Thoracic aorta (tissue), 2 donors: ENCODE measurements around the gene RGL1. TPM values are rescaled to one million over a fixed set of nuclear protein-coding genes. Genes with fewer than 3 reads are reported as not detected.

ENCODE experiments used
- ATAC-seq: fragments of 150-250 bp; one replicate; pipeline ENCODE4 v1.8.0; 2017; ENCODE audit warnings: low read depth; ENCODE audit not compliant: insufficient number of reproducible peaks, low FRiP score
- DNase-seq: peaks from one replicate; pipeline ENCODE4 v3.0.0-alpha.2; 2020; ENCODE audit warnings: low spot score
- H3K27ac ChIP-seq, 2 donors: fragments of 200-600 bp; sonication (generic); 1 replicate in 1 of 2; 2 replicates in 1 of 2; pipeline ENCODE4 v1.5.1; 2016; ENCODE audit warnings: mild to moderate bottlenecking in 2 of 2, moderate library complexity in 2 of 2
- H3K27me3 ChIP-seq: fragments of 200-600 bp; sonication (generic); replicated peaks from 2 replicates; pipeline ENCODE4 v1.6.0; 2016; ENCODE audit warnings: mild to moderate bottlenecking; ENCODE audit not compliant: insufficient read depth
- H3K36me3 ChIP-seq: fragments of 200-600 bp; sonication (generic); one replicate; pipeline ENCODE4 v1.5.1; 2016
- H3K4me1 ChIP-seq, 2 donors: fragments of 200-600 bp; sonication (generic); 1 replicate in 1 of 2; 2 replicates in 1 of 2; pipeline versions ENCODE4 v1.5.1 to v1.6.0; 2016; ENCODE audit warnings: low read depth in 2 of 2, mild to moderate bottlenecking in 1 of 2; ENCODE audit not compliant: control insufficient read depth in 1 of 2
- H3K4me3 ChIP-seq: fragments of 200-600 bp; sonication (generic); 2 replicates; pipeline ENCODE4 v1.5.1; 2016; ENCODE audit warnings: mild to moderate bottlenecking
- H3K9me3 ChIP-seq: fragments of 200-600 bp; sonication (generic); 2 replicates; pipeline ENCODE4 v1.5.1; 2016
- total RNA-seq, 2 donors: library from RNA; depleted of rRNA; stranded (reverse); fragments of >200 nt; gene quantifications; one replicate each; pipeline versions ENCODE4 v1.1.0 to v1.2.3, GENCODE V29; 2016
- TF ChIP-seq, protein P1 (sequence below): fragments of 200-600 bp; sonication (generic); IDR thresholded peaks from one replicate; pipeline ENCODE4 v1.5.1; 2019; ENCODE audit warnings: antibody characterized with exemption

Gene RGL1
- total RNA-seq = 10 to 100 TPM; 27.6 to 35.7 TPM

DNA sequence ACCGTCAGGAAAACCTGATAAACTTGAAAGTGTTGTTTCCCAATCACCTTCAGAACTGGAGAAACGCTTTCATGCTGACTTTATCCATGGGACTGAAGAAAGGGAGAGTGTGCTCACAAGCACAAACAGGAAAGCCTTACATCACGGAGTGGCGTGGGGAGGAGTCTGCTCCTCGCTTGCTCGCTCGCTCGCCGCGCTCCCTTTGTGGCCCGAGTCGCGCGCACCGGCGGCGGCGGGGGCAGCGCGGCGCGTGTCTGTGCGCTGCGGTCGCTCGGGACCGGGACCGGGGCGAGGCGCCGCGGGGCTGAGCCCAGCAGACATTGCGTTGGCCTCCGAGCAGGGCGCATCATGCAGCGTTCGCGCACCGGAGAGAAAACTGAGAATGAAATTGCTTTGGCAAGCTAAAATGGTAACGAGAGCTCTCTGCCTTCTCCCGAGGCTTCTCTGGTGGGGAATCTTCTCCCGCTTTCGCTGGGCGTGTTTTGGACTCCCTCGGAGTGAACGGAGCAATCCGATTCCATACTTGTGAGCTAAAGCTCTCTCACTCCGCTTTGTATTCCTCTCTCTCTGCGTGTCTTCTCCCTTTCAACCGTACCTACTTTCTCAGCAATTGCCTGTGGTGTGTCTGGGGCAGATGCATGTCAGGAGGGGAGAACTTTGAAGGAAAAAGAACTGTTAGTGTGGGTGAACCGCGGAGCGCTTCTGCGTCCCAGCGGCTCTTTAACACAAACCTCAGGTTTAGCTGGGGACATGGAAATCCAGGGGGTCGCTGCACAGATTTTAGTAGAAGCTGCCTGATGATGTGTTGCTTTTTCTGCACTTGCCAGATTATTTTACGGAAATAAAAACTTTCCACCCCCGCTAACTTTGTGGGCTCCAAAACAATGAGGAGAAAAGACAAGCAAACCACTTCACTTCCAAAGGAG is at the start of gene RGL1:
TSS of gene RGL1 (plus strand) at position 205 of the 926 bp plus-strand sequence. CDS start at position 383, 178 bp downstream.
- H3K36me3 ChIP-seq = no peaks in the 10 kb centered on the region
- ATAC-seq (peak; percentile 61), DNase-seq (no peak)
- H3K4me1 ChIP-seq = peaks cover 12 to 31% of the 10 kb centered on the region in 2 donors
- H3K27ac ChIP-seq = peak within 1 kb of the TSS; percentile 38 to 69
- no peaks in the 10 kb centered on the region for H3K27me3 ChIP-seq
- TF ChIP-seq, protein P1, sequence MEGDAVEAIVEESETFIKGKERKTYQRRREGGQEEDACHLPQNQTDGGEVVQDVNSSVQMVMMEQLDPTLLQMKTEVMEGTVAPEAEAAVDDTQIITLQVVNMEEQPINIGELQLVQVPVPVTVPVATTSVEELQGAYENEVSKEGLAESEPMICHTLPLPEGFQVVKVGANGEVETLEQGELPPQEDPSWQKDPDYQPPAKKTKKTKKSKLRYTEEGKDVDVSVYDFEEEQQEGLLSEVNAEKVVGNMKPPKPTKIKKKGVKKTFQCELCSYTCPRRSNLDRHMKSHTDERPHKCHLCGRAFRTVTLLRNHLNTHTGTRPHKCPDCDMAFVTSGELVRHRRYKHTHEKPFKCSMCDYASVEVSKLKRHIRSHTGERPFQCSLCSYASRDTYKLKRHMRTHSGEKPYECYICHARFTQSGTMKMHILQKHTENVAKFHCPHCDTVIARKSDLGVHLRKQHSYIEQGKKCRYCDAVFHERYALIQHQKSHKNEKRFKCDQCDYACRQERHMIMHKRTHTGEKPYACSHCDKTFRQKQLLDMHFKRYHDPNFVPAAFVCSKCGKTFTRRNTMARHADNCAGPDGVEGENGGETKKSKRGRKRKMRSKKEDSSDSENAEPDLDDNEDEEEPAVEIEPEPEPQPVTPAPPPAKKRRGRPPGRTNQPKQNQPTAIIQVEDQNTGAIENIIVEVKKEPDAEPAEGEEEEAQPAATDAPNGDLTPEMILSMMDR = no peak
- H3K4me3 ChIP-seq = peak within 1 kb of the TSS; percentile 73
- H3K9me3 ChIP-seq = no peaks in the 10 kb centered on the region

- TF ChIP-seq, protein P1 = no peak
- H3K9me3 ChIP-seq = no peaks in the 10 kb centered on the region
- DNase-seq = no peak
- H3K27me3 ChIP-seq = no peaks in the 10 kb centered on the region
- no peaks in the 10 kb centered on the region for H3K4me1 ChIP-seq
- no peaks in the 10 kb centered on the region for H3K36me3 ChIP-seq
- ATAC-seq = no peak
- no peak overlapping the region for H3K4me3 ChIP-seq
- no peak overlapping the region for H3K27ac ChIP-seq
Observed at GRCh38 chr1:183756326-183756725, 48.6 kb upstream of the RGL1 start.

DNA sequence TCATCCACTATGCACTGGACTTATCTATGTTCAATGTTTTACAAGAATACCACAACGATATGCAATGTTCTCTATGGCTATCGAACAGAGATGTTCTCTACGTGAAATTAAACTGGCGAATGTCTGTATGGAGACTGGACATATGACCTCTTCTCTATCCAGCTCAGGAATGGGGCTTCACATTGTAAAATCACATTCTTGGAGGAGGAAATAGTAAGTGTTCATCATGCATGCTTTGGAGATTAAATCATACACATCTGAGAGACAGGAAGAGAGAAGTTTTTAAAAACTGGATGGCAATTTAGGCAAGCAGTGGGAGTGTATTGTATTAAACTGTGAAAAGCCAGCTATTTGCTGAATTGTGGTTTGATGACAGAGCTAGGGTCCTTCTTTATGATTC is 47.9 kb upstream of the RGL1 start:
- H3K4me1 ChIP-seq = no peaks in the 10 kb centered on the region
- TF ChIP-seq, protein P1 = no peak
- no peak for ATAC-seq

GRCh38 chr1:183758913-183759312 is 46.0 kb upstream of the RGL1 start:
- TF ChIP-seq, protein P1 = no peak
- no peak for ATAC-seq
- no peak overlapping the region for H3K4me3 ChIP-seq

More for the DNA sequence above, 47.9 kb upstream of the RGL1 start:
- no peaks in the 10 kb centered on the region for H3K9me3 ChIP-seq
- H3K36me3 ChIP-seq = no peaks in the 10 kb centered on the region
- H3K4me3 ChIP-seq = no peak overlapping the region
- no peak overlapping the region for H3K27ac ChIP-seq
- no peaks in the 10 kb centered on the region for H3K27me3 ChIP-seq
- no peak for DNase-seq

DNA sequence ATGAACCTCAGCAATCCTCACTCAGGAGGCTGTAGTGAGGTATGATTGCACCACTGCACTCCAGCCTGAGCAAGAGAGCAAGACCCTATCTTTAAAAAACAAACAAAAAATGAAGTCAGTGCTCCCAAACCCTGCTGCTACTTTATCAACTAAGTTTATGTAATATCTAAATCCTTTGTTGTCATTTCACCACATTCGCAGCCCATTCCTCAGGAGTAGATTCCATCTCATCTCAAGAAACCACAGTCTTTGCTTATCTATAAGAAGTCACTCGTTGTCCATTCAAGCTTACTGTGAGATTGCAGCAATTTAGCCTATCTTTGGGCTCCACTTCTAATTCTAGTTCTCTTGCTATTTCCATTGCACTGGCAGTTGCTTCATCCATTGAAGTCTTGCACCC is 44.3 kb upstream of the RGL1 start:
- Histone ChIP-seq H3K4me1 (no peaks in the 10 kb centered on the region), H3K36me3 (no peaks in the 10 kb centered on the region), H3K27ac (no peak overlapping the region), H3K9me3 (no peaks in the 10 kb centered on the region), H3K4me3 (no peak overlapping the region), H3K27me3 (no peaks in the 10 kb centered on the region)
- ATAC-seq (no peak), DNase-seq (no peak)
- TF ChIP-seq, protein P1 = no peak

More at GRCh38 chr1:183758913-183759312, 46.0 kb upstream of the RGL1 start:
- no peak for DNase-seq
- Histone ChIP-seq H3K36me3 (no peaks in the 10 kb centered on the region), H3K27ac (no peak overlapping the region), H3K27me3 (no peaks in the 10 kb centered on the region), H3K4me1 (no peaks in the 10 kb centered on the region), H3K9me3 (no peaks in the 10 kb centered on the region)
